HuH-7 (cell line): ENCODE data around the gene KRT8.

Experiments
- DNase-seq: peaks from one replicate; pipeline ENCODE4 v3.0.0; 2011; ENCODE audit warnings: low spot score

The KRT8 gene

DNA sequence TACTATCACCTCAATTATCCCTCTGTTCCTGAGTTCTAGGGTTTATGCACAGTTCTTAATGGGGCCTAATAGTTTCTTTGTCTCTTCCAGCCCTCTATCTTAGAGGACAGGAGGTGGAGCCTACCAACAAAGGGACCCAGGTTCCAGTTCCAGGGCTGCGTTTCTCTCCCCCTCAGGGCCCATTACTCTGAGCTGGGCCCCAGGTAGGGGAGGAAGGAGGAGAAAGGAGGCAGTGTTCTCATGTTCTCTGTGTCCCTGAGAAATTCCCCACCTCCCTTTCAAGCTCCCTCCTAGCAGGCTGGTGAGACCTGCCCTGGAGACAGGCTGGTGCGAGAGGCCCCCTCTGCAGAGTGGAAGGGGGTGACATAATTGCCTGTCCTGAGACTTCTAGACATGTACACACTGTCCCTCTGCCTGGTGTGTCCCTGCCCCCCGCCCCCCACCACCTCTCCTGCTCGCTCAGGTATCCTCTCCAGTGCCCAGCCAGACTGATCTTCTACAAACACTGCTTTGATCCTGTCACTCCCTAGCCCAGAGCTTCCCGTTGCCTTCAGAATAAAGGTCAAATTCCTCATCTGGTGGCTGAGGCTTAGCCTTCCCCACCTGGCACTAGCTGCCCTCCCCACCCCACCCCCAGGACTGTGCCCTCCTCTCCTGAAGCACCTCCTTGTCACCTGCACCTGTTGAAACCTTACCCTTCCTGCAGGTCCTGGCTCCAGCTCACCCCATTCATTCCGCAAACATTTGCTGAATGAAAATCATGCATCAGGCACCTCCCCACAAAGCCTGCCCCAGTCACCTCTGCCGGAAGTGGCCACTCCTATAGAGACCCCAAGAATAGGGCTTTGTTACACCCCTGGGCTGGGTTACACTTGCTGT, 21.1 kb upstream of the KRT8 start:
- DNase-seq, result no peak

DNA sequence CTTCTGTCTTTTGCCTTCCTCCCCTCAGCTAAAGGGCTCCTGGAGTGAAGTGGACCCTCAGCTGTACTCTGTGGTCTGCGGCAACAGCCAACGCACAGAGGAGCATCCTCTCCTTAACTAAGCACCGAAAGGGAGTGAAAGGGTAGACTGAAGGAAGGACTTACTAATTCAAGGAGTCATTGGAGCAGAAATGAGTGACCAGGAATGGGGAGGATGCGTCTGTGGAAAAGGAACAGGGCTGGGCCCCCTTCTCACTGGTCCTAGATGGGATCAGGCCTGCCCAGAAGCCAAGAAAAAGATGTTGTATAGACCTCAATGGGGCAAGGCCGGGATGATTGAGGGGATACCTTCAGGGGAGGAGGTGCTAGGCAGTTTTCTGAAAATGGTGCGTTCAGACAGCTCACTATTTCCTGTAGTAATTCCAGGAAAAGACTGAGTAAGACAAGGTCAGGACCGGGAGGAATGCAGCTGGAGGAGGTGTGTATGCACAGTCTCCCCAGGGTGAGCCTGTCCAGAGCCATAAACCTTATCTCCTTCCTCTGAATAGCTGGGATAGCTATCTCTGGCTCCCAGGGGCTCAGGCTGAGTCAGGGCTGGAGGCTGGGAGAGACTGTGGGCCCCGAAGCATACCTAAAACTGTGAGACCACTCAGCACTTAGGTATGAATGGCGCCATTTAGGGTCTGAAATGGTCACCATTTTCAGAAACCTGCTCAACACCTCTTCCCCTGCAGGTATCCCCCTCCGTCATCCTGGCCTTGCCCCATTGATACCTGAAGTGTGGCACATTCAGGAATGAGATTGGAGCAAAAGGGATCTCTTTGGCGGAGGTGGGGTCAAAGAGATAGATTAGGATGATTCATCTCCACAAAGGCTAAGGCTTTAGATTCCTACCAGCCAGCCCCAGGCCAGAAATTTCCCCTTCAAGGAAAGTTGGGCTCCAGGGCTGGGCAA, 20.2 kb upstream of the KRT8 start:
- peak; percentile 66 for DNase-seq

DNA sequence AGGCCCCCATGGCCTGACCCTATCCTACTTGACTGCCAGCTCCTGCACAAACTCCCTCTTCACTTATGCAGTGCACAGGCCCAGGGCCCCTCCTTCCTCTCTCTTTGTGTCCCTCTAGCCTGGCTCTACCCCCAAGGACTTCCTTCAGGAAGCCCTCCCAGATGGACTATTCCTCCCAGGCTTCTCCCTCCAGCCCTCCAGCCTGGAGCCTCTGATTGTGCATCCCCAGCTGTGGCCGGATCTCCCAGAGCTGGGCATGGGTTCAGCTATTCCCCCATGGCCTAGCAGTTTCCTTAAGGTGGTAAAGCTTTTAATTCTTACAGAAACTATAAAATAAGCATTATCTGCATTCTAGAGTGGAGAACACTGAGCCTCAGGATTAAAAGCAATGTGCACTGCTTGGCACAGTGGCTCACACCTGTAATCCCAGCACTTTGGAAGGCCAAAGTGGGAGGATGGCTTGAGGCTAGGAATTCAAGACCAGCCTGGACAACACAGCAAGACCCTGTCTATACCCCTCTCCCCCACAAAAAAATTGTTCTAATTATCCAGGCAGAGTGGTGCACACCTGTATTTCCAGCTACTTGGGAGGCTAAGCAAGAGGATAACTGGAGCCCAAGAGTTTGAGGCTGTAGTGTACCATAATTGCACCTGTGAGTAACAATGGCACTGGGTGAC, 16.8 kb upstream of the KRT8 start:
- DNase-seq, result no peak

GRCh38 chr12:52920937-52921336, 16.1 kb upstream of the KRT8 start:
- DNase-seq, result no peak

DNA sequence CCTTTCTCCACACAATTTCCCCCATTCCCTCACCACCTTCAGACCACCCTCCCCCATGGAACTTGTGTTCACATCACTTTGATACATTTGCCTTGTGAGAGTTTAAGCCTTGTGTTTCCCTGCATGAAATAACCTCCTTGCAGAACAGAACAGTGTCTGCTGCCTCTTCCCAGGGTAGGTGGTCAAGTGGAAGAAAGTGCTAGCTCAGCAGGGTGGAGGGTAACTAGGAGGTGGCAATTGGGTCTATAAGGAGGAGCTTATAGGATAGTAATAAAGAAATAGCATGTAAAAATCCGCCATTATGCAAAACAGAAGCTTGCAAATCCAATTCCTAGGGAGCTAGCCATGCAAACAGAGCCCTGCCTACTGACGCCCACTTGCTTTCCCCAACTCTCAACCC, 13.9 kb upstream of the KRT8 start:
- no peak for DNase-seq

DNA sequence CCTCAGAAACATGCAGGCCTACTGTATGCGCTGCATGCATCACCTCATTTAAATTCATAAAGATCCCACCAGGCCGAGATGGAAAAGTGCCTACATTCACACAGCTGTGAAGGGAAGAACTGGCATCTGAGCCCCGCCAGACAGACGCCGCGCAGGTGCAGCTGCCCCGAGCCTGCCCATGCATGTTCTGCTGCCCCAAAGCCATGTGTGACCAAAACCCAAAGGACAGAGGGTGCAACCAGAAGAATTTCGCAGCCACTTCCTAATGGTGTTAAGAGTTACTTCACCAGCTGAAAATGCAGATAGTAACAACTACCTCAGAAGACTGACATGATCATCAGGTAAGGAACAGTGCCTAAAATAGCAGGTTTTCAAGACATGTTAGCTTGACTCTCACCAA, 13.5 kb upstream of the KRT8 start:
- DNase-seq, result no peak

- no peak for DNase-seq
Observed at GRCh38 chr12:52917800-52918199, 12.9 kb upstream of the KRT8 start.

DNA sequence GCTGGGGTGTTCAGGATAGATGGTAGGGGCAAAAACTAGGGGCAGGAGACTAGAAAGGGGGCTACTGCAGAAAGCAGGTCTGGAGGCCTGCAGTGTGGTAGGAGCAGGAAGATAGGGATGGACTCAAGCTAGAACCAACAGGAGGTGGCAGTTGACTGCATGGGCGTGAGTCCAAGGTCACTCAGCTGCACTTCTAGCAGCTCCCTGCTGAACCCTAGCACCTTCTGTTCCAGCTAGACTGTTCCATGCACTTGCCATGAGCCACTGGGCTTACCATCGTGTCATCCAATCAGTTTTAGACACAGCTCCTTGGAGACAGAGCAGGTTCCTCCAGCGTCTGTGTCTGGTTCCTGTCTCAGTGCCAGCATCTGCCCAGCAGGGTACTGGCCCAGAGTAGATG, 11.3 kb upstream of the KRT8 start:
- DNase-seq, result no peak

- no peak for DNase-seq
Observed at GRCh38 chr12:52915637-52916036, 10.8 kb upstream of the KRT8 start.

DNA sequence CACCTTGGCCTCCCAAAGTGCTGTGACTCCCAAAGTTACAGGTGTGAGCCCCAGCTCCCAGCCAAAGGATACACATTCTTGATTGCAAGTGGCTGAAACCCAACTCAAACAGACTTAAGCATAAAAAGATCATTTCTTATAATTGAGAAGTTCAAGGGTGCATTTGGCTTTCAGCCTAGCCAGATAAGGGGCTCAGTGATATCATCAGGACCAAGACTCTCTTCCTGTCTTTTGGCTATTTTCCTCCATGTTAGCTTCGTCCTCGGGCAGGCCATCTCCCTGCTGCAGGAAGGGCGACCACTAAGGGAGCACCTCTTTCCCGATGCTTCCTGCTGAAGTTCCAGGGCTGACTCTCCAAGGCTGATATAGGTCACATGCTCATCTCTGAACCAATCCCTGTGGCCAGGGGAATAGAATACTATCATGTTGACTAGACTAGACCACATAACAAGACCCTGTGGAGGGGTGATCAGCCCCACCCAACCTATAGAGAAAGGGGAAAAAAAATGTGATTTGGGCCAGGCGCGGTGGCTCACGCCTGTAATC, 9.8 kb upstream of the KRT8 start:
- DNase-seq, result no peak

- no peak for DNase-seq
Observed at GRCh38 chr12:52913431-52913821, 8.6 kb upstream of the KRT8 start.

DNA sequence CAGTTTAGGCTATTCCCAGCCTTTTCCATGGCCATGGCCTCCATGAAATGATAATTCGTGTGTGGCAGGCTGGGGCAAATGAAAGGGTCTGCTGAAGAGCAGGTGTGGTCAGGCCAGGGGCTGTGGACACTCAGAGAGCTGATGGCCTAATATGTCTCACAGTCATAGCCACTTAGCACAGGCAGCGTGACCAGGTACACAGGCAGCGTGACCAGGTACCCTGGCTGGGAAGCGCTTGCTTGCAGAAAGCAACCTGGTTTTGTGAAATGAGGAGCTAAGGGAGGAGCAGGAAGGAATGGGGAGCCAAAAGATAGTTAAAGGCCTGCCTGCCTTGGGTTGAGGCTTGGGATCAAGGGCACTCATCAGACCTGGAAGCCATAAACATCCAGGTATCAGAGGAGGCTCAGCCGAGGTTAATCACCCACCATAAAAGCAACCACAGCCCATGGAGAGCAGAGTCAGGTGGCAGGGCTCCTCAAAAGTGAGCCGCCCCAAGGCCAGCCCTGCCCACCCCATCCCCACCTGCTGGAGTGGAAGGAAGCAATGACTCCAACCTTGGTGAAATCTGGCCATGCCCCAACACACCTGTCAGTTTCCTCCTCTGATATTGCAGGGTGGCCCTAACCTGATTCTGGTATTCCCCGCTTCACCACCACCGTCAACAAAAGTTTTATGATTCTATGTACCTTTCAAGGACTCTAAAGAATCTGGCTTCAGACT, 8.0 kb upstream of the KRT8 start:
- DNase-seq, result no peak

DNA sequence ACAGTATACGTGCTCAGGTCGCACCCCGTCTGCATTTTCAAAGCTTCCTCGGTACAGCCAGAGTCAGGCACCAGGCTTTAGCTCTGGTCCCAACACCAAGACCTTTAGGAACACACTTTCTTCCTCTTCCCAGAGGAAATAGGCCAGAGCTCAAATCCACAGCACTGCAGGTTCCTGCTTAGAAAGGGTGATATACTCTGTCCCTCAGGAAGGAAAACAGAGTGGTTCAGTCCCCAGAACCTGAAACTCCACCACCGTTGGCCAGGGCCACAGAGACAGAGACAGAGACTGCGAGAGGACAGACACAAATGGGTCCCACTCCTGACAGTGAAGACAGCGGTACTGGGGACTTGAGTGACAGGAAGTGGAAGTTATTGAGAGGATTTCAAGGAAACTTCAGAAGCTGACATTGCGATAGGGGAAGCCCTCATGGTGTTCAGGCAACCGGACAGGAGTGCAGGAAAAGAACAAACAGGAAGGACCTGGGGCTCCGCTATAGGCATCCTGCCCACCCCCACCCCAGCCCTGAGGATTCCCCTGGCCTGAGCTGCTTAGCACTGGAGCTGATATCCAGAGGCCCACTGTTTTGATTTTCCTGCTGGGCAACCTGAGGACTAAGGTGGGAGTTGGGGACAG, 5.5 kb upstream of the KRT8 start:
- no peak for DNase-seq

DNA sequence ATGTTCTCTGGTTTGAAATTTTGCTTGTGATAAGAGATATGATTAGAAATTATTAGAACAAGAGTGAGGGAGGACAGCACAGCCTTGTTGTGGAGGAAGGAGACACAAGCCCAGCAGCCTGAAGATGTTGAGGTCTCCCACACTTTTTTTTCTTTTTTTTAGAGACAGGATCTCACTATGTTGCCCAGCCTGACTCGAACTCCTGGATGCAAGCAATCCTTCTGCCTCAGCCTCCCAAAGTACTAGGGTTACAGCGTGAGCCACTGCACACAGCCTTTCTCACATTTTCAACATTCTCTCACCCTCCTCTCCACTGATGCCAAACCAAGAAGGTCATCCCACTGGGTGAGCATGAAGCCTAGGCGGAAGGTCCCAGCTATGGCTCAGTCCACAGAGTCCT, 4.9 kb upstream of the KRT8 start:
- DNase-seq, result no peak

GRCh38 chr12:52909331-52909730, 4.5 kb upstream of the KRT8 start:
- DNase-seq, result no peak

DNA sequence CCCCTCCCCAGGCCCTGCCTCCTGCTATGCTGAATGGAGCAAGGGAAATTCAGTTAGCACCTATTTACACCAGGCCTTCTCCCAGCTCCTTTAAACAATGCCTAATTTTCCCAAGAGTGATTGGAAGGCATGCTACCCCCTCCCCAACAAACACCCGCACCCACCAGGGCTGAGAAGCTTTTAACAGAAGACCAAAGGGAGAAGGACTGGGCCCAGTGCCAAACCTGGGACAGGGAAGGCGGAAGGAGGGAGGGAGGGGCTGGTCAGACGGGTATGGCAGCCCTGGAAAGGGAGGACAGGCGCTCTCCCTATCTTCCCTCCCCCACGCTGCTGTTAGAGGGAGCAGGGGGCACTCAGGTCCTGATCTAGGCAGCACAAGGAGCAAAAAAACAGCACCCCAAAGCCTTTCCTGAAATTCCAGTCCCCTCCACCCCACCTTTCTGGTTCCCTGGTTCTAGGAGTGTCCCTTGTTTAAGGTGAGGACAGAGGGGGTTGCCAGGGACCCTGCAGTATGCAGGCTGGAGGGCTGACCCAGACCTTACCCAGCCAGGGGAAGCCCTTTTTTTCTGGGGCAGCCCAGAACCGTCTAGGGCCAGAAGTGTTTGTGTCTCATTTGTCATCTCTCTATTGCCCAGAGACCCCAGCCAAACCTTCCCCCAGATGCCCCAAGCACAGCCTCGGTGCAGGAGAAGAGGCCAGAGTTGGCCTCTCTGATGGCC, 2.4 kb upstream of the KRT8 start:
- no peak for DNase-seq

GRCh38 chr12:52906191-52906601, 1.3 kb upstream of the KRT8 start:
- DNase-seq, result no peak

DNA sequence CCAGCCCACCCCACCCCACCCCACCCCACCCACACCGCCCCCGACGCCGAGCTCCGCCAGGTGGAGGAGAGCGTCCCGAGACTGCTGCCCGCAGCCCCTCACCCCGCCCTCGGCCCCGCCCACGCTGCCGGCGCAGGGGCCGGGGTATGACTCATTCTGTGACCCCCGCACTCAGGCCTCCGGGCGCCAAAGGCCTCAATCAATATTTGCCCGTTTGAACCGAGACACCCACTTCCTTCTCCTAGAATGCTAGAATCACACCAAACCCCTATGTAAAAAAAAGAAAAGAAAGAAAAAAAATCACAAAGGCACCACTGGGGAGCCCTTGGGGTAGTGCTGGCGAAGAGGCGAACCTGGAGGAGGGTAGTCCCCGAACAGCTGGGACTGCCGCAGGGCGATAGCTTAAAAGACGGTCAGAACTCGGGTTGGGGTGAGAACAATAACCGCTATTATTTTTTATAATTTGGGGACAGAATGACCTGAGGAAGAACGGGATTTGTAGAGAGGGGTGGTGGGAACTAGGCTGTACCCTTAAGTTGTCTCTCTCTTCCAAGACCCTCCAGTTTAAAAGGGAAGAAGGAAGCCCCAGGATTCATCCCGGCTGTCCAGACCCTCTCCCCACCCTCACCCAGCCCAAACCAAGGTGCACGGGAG, 894 bp downstream of the KRT8 start:
- peak; percentile 79 for DNase-seq

DNA sequence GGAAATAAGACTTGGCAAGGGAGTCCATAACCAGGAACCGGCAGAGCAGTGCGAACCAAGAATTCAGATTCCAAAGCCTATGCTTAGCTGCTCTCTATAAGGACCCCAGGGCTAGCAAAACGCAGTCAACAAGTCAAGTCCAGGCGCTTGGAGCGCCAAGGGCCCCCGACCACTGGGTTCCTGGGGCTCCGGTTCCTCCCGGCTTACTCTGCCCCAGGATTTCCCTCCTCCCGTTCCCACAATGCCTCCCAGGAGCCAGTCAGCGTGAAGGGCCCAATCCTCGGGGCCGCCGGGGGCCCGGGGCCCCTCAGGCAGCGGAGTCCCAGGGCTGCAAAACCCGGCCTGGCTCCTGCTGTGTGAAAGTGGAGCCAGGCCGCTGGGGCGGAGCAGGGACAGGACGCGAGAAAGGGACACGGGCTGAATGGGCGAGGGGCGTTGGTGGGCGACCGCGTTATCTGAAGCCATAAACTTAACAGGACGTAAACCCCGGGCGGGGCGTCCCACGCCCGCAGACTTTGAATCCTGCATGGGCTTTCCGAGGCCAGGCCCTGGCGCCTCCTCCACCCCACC, 1.5 kb downstream of the KRT8 start:
- DNase-seq, result peak; percentile 83
